ENCODE measurements around the gene MTURN. TPM values are rescaled to one million over a fixed set of nuclear protein-coding genes. Genes with fewer than 3 reads are reported as not detected.

Gene MTURN
- total and polyA plus RNA-seq, 2 donors (not counting 1 experiment from before 2014, with no cell fraction given) = 4.5 to 13.9 TPM

DNA sequence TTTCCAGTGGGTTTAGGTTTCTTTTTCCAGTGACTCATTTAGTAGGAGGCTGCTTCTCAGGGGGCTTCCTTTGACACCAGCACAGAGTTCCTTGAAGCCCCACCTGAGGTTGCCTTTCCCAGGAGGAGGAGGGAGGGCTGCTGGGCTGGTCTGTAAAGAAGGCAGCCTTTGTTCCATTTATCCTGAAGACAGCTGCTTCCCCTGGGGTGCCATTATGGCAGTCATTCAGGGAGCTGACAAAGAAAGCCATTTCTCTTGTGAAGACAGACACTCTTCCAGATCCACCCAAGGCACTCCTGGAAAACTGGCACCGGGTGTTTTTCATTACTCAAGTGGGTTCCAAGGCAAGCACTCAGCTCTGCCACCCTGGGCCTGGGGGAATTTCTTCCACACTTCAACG, 54.0 kb downstream of the MTURN start:
- no peak overlapping the region for H3K27ac Mint-ChIP-seq

DNA sequence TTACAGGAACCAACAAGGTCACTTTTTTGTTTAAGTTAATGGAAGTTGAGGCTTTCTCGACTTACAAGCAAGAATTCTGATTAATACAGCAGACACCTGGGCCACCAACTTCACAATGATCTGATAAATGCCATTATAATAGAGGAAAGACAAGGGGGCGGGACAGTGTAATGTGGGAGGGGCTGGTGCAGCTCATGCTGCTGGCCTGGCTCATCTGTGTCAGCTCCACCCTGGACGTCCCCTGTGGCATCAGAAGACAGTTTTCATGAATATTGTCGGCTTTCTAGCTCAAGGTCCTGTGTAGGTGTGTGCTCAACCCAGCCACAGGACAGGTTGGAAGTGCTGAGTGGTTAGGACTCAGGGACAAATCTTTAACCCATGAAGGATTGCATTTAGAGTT, 57.0 kb downstream of the MTURN start:
- H4K20me1 ChIP-seq (ENCODE audit: control insufficient read depth, insufficient read depth, low read length, poor library complexity, severe bottlenecking) = no peaks in the 10 kb centered on the region
- no peak overlapping the region for H3K4me3 ChIP-seq (ENCODE audit: control extremely low read depth in 1 of 5, extremely low read depth in 1 of 5, insufficient read depth in 1 of 5, low read depth in 2 of 5, low read length in 4 of 5)
- no peaks in the 10 kb centered on the region for H3K79me2 ChIP-seq (ENCODE audit: control insufficient read depth, insufficient read depth, low read length)
- TF ChIP-seq, protein P1, sequence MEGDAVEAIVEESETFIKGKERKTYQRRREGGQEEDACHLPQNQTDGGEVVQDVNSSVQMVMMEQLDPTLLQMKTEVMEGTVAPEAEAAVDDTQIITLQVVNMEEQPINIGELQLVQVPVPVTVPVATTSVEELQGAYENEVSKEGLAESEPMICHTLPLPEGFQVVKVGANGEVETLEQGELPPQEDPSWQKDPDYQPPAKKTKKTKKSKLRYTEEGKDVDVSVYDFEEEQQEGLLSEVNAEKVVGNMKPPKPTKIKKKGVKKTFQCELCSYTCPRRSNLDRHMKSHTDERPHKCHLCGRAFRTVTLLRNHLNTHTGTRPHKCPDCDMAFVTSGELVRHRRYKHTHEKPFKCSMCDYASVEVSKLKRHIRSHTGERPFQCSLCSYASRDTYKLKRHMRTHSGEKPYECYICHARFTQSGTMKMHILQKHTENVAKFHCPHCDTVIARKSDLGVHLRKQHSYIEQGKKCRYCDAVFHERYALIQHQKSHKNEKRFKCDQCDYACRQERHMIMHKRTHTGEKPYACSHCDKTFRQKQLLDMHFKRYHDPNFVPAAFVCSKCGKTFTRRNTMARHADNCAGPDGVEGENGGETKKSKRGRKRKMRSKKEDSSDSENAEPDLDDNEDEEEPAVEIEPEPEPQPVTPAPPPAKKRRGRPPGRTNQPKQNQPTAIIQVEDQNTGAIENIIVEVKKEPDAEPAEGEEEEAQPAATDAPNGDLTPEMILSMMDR (IDR thresholded peaks at IDR 0.05) = no peak
- TF ChIP-seq EZH2 (IDR thresholded peaks at IDR 0.05; ENCODE audit: borderline replicate concordance, insufficient read depth, low read depth, low read length, poor library complexity, severe bottlenecking) = no peak
- no peak overlapping the region for H3K27ac Mint-ChIP-seq
- no peak overlapping the region for H3K4me2 ChIP-seq (replicated peaks; ENCODE audit: low read depth, low read length, poor library complexity, severe bottlenecking)
- no peak overlapping the region for H2AFZ ChIP-seq (ENCODE audit: insufficient read depth, low read depth, low read length, poor library complexity, severe bottlenecking)
- no peaks in the 10 kb centered on the region for H3K27me3 Mint-ChIP-seq
- 90% methylated on average over 3 of the region's 4 CpGs for WGBS (ENCODE audit: insufficient coverage)
- no peaks in the 10 kb centered on the region for H3K36me3 ChIP-seq (replicated peaks in 1 of 2; ENCODE audit: control extremely low read depth in 1 of 2, control insufficient read depth in 1 of 2, extremely low read depth in 1 of 2, insufficient read depth in 2 of 2, low read length in 1 of 2)
- H3K4me1 Mint-ChIP-seq = peaks cover 16% of the 10 kb centered on the region
- ChIA-PET CTCF (interaction anchor here (0.6 to 0.9 kb wide), 2 partner anchors 9 to 85 kb away, joined by 3 to 4 read pairs; no protein-coding TSS in a partner anchor), POLR2A (no interaction called here)
- intact Hi-C loops (cut with micrococcal nuclease) = no loop called here
- ATAC-seq (ENCODE audit: low read depth) = no peak
- no peak overlapping the region for H3K27ac ChIP-seq (ENCODE audit: low read length in 2 of 2)
- peaks cover 8% of the 10 kb centered on the region for H3K9me3 Mint-ChIP-seq (ENCODE audit: insufficient read depth)
- H3K4me3 Mint-ChIP-seq = no peak overlapping the region
- no peak overlapping the region for H3K9ac ChIP-seq (ENCODE audit: low read length)
- DNase-seq = no peak
- peaks cover 0 to 29% (median 28%) of the 10 kb centered on the region in 3 donors for H3K9me3 ChIP-seq (ENCODE audit: control extremely low read depth in 1 of 3, control insufficient read depth in 2 of 3, insufficient read depth in 1 of 3, low read length in 2 of 3)
- peaks cover 5 to 12% of the 10 kb centered on the region in 2 donors for H3K4me1 ChIP-seq (ENCODE audit: control insufficient read depth in 2 of 2, insufficient read depth in 2 of 2, low read length in 2 of 2)
- no peaks in the 10 kb centered on the region for H3K27me3 ChIP-seq (replicated peaks in 1 of 4; ENCODE audit: control extremely low read depth in 1 of 4, control insufficient read depth in 3 of 4, insufficient read depth in 4 of 4, low read length in 3 of 4)

More for the DNA sequence above, 54.0 kb downstream of the MTURN start:
- TF ChIP-seq, protein P1 (IDR thresholded peaks at IDR 0.05) = no peak
- no peak for TF ChIP-seq EZH2 (IDR thresholded peaks at IDR 0.05; ENCODE audit: borderline replicate concordance, insufficient read depth, low read depth, low read length, poor library complexity, severe bottlenecking)
- WGBS (ENCODE audit: insufficient coverage) = 100% methylated on average over 1 of the region's 2 CpGs
- Mint-ChIP-seq H3K4me3 (no peak overlapping the region), H3K27me3 (no peaks in the 10 kb centered on the region), H3K4me1 (peaks cover 29% of the 10 kb centered on the region), H3K9me3 (ENCODE audit: insufficient read depth) (peaks cover 3% of the 10 kb centered on the region)
- Histone ChIP-seq H3K4me1 (ENCODE audit: control insufficient read depth in 2 of 2, insufficient read depth in 2 of 2, low read length in 2 of 2) (peaks cover 13 to 22% of the 10 kb centered on the region in 2 donors), H3K36me3 (replicated peaks in 1 of 2; ENCODE audit: control extremely low read depth in 1 of 2, control insufficient read depth in 1 of 2, extremely low read depth in 1 of 2, insufficient read depth in 2 of 2, low read length in 1 of 2) (no peaks in the 10 kb centered on the region), H3K27me3 (replicated peaks in 1 of 4; ENCODE audit: control extremely low read depth in 1 of 4, control insufficient read depth in 3 of 4, insufficient read depth in 4 of 4, low read length in 3 of 4) (no peaks in the 10 kb centered on the region), H3K27ac (ENCODE audit: low read length in 2 of 2) (no peak overlapping the region), H4K20me1 (ENCODE audit: control insufficient read depth, insufficient read depth, low read length, poor library complexity, severe bottlenecking) (no peaks in the 10 kb centered on the region), H3K9me3 (ENCODE audit: control extremely low read depth in 1 of 3, control insufficient read depth in 2 of 3, insufficient read depth in 1 of 3, low read length in 2 of 3) (peaks cover 0 to 25% (median 23%) of the 10 kb centered on the region in 3 donors), H2AFZ (ENCODE audit: insufficient read depth, low read depth, low read length, poor library complexity, severe bottlenecking) (no peak overlapping the region), H3K4me2 (replicated peaks; ENCODE audit: low read depth, low read length, poor library complexity, severe bottlenecking) (no peak overlapping the region), H3K9ac (ENCODE audit: low read length) (no peak overlapping the region), H3K4me3 (ENCODE audit: control extremely low read depth in 1 of 5, extremely low read depth in 1 of 5, insufficient read depth in 1 of 5, low read depth in 2 of 5, low read length in 4 of 5) (no peak overlapping the region), H3K79me2 (ENCODE audit: control insufficient read depth, insufficient read depth, low read length) (no peaks in the 10 kb centered on the region)
- POLR2A ChIA-PET = no interaction called here
- CTCF ChIA-PET = no interaction called here
- DNase-seq (no peak), ATAC-seq (ENCODE audit: low read depth) (no peak)
- intact Hi-C loops (cut with micrococcal nuclease) = no loop called here

Measured in B cell (primary cell).